ENCODE results near the gene CCDC15.

Gene CCDC15

DNA sequence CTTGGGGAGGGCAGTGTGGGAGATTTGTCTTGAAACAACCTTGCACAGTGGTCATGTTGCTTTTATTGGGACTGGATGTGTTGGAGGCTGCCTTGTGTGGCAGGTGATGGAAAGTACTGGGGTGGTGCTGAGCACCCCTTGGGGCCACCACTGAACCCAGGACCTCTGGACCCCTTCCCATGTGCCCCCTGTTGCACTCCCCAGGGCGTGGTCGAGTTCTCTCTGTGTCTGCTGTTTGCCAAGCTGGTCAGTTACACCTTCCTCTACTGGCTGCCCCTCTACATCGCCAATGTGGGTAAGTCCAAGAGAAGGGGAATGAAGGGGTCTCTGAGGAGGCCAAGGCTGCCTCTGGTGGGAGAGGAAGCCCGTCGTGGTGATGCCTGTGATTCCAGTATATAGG lies 128.0 kb downstream of the CCDC15 start:
- H4K8ac ChIP-seq (ENCODE audit: low read depth, low read length), result no peak overlapping the region
- H3K4ac ChIP-seq (ENCODE audit: low read depth, low read length), result no peak overlapping the region
- H3K79me2 ChIP-seq (ENCODE audit: control insufficient read depth, insufficient read depth, low read length, poor library complexity), result no peaks in the 10 kb centered on the region
- no peaks in the 10 kb centered on the region for H3K36me3 ChIP-seq (ENCODE audit: control insufficient read depth in 1 of 2, insufficient read depth in 2 of 2, low read length in 2 of 2)
- H3K4me2 ChIP-seq (ENCODE audit: low read length), result no peak overlapping the region
- no peak overlapping the region for H2AFZ ChIP-seq (ENCODE audit: insufficient read depth, low read length, poor library complexity)
- H3K23ac ChIP-seq (ENCODE audit: low read length), result no peak overlapping the region
- no peak overlapping the region for H2BK5ac ChIP-seq (ENCODE audit: low read depth, low read length, poor library complexity)
- peaks cover 6 to 8% of the 10 kb centered on the region in 2 experiments for H3K4me1 ChIP-seq (ENCODE audit: control insufficient read depth in 1 of 2, insufficient read depth in 2 of 2, low read length in 2 of 2)
- no peak overlapping the region for H2AK5ac ChIP-seq (ENCODE audit: low read length)
- no peak for DNase-seq
- H3K27ac ChIP-seq (ENCODE audit: low read depth, low read length), result no peak overlapping the region
- H3K18ac ChIP-seq (ENCODE audit: low read length), result no peak overlapping the region
- no peaks in the 10 kb centered on the region for H3K79me1 ChIP-seq (ENCODE audit: low read length)
- H3K27me3 ChIP-seq (ENCODE audit: insufficient read depth, low read length), result no peaks in the 10 kb centered on the region
- H4K91ac ChIP-seq (ENCODE audit: low read depth, low read length), result no peak overlapping the region
- no peak overlapping the region for H4K12ac ChIP-seq (ENCODE audit: low read depth, low read length)
- H3K9ac ChIP-seq (ENCODE audit: low read length), result no peak overlapping the region
- no peak overlapping the region for H3K14ac ChIP-seq (ENCODE audit: low read length)
- no peak overlapping the region for H3K4me3 ChIP-seq (ENCODE audit: low read depth, low read length)
- H2BK120ac ChIP-seq (ENCODE audit: insufficient read depth, low read length, poor library complexity), result no peak overlapping the region
- H2BK12ac ChIP-seq (ENCODE audit: low read length), result no peak overlapping the region
- H3K9me3 ChIP-seq (ENCODE audit: insufficient read depth, low read depth, low read length), result no peaks in the 10 kb centered on the region
- no CpG with 5 or more reads among the region's 5 CpGs for WGBS (ENCODE audit: extremely low coverage, insufficient coverage, insufficient read length)

DNA sequence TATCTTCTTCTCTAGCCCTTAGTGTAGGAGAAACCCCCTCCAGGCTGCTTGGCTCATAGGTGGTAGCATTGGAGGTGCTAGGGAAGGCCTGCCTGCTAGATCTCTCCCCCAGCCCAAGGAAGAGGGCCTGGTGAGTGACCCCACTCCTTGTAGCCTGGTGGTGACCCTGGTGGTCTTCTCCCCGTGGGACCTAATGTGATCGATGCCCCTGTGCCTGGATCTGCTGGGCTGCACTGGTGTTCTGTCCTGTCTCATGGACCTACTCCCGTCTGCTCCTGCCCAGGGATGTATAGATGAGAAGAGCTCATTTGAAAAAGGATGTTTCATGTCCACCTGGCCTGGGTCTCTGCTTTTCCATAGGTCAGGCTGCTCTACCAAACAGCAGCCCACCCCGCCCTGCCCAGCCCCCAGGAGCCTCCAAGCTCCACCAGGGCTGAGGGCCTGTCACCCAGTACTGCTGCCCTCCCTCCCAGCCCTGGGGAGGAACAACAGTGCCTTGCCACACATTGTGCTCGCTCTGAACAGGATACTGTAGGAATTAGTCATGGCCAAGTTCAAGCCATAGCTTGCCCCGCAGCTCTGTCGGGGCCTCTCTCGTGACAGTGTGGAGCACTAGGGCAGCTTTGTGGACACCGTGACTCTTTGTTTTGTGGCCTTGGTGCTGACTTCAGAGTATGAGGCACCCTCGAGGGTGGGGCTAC lies 128.8 kb downstream of the CCDC15 start:
- Histone ChIP-seq H3K27me3 (ENCODE audit: insufficient read depth, low read length) (no peaks in the 10 kb centered on the region), H3K4me2 (ENCODE audit: low read length) (no peak overlapping the region), H2AK5ac (ENCODE audit: low read length) (no peak overlapping the region), H3K36me3 (ENCODE audit: control insufficient read depth in 1 of 2, insufficient read depth in 2 of 2, low read length in 2 of 2) (no peaks in the 10 kb centered on the region), H3K79me1 (ENCODE audit: low read length) (no peaks in the 10 kb centered on the region), H3K79me2 (ENCODE audit: control insufficient read depth, insufficient read depth, low read length, poor library complexity) (no peaks in the 10 kb centered on the region), H3K9me3 (ENCODE audit: insufficient read depth, low read depth, low read length) (no peaks in the 10 kb centered on the region), H4K8ac (ENCODE audit: low read depth, low read length) (no peak overlapping the region), H3K9ac (ENCODE audit: low read length) (no peak overlapping the region), H3K4me1 (ENCODE audit: control insufficient read depth in 1 of 2, insufficient read depth in 2 of 2, low read length in 2 of 2) (peaks cover 6 to 8% of the 10 kb centered on the region in 2 experiments), H2BK120ac (ENCODE audit: insufficient read depth, low read length, poor library complexity) (no peak overlapping the region), H3K4ac (ENCODE audit: low read depth, low read length) (no peak overlapping the region), H3K14ac (ENCODE audit: low read length) (no peak overlapping the region), H4K12ac (ENCODE audit: low read depth, low read length) (no peak overlapping the region), H3K27ac (ENCODE audit: low read depth, low read length) (no peak overlapping the region), H2AFZ (ENCODE audit: insufficient read depth, low read length, poor library complexity) (no peak overlapping the region), H4K91ac (ENCODE audit: low read depth, low read length) (no peak overlapping the region), H3K18ac (ENCODE audit: low read length) (no peak overlapping the region), H3K23ac (ENCODE audit: low read length) (no peak overlapping the region), H2BK5ac (ENCODE audit: low read depth, low read length, poor library complexity) (no peak overlapping the region), H3K4me3 (ENCODE audit: low read depth, low read length) (no peak overlapping the region), H2BK12ac (ENCODE audit: low read length) (no peak overlapping the region)
- no CpG with 5 or more reads among the region's 10 CpGs for WGBS (ENCODE audit: extremely low coverage, insufficient coverage, insufficient read length)
- DNase-seq, result no peak

DNA sequence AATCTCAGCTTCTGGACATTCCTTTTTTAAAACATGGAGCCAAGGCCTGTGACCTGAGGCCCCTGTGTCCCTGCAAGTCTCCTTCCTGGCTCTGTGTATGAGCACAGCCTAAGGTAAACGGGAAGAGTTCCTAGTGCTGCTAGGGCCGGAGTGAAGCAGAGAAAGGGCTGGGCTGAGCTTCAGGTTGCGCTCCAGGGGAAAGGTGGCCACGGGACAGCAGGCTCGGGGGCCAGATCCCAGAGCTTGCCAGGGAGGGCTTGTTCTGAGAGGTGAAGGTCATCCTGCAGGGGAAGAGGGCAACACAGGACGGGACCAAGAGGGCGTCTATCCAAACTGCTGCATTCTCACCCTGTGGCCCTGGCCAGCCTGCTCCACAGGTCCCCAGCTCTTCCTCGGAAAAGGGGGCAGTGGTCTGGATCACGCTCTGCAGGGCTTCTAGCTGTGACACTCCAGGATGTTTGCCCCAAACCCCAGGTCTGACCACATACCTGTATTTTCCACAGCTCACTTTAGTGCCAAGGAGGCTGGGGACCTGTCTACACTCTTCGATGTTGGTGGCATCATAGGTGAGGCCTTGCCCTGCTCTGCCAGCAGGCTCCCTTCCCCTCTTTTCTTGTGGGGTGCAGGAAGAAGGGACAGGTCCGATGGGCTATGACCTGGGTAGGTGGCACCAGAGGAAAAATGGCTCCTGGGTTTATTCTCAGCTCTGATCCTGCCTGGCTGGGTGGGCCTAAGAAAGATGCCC lies 129.5 kb downstream of the CCDC15 start:
- DNase-seq, result no peak
- Histone ChIP-seq H3K9me3 (ENCODE audit: insufficient read depth, low read depth, low read length) (no peaks in the 10 kb centered on the region), H3K36me3 (ENCODE audit: control insufficient read depth in 1 of 2, insufficient read depth in 2 of 2, low read length in 2 of 2) (no peaks in the 10 kb centered on the region), H3K23ac (ENCODE audit: low read length) (no peak overlapping the region), H2BK120ac (ENCODE audit: insufficient read depth, low read length, poor library complexity) (no peak overlapping the region), H3K18ac (ENCODE audit: low read length) (no peak overlapping the region), H3K4me1 (ENCODE audit: control insufficient read depth in 1 of 2, insufficient read depth in 2 of 2, low read length in 2 of 2) (peaks cover 6 to 8% of the 10 kb centered on the region in 2 experiments), H3K79me2 (ENCODE audit: control insufficient read depth, insufficient read depth, low read length, poor library complexity) (no peaks in the 10 kb centered on the region), H2BK12ac (ENCODE audit: low read length) (no peak overlapping the region), H3K4ac (ENCODE audit: low read depth, low read length) (no peak overlapping the region), H4K12ac (ENCODE audit: low read depth, low read length) (no peak overlapping the region), H3K9ac (ENCODE audit: low read length) (no peak overlapping the region), H2AK5ac (ENCODE audit: low read length) (no peak overlapping the region), H3K27me3 (ENCODE audit: insufficient read depth, low read length) (no peaks in the 10 kb centered on the region), H4K91ac (ENCODE audit: low read depth, low read length) (no peak overlapping the region), H3K79me1 (ENCODE audit: low read length) (no peaks in the 10 kb centered on the region), H4K8ac (ENCODE audit: low read depth, low read length) (no peak overlapping the region), H3K27ac (ENCODE audit: low read depth, low read length) (no peak overlapping the region), H3K14ac (ENCODE audit: low read length) (no peak overlapping the region), H2AFZ (ENCODE audit: insufficient read depth, low read length, poor library complexity) (no peak overlapping the region), H3K4me3 (ENCODE audit: low read depth, low read length) (no peak overlapping the region), H3K4me2 (ENCODE audit: low read length) (no peak overlapping the region), H2BK5ac (ENCODE audit: low read depth, low read length, poor library complexity) (no peak overlapping the region)
- WGBS (ENCODE audit: extremely low coverage, insufficient coverage, insufficient read length), result no CpG with 5 or more reads among the region's 11 CpGs

DNA sequence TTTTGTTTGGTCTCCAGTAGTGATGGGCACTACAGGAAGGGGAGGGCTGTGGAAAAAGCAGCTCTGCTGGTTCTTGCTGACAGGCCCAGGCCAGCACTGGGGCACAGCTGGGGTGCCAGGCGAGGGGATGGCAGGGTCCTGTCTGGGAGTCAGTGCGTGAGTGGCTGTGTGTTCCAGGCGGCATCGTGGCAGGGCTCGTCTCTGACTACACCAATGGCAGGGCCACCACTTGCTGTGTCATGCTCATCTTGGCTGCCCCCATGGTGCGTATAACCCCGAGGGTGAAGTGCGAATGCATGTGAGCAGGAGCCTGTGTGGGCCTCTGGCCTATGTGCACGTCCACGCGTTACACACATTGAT lies 130.0 kb downstream of the CCDC15 start:
- no CpG with 5 or more reads among the region's 11 CpGs for WGBS (ENCODE audit: extremely low coverage, insufficient coverage, insufficient read length)

More for the DNA sequence above, 130.0 kb downstream of the CCDC15 start:
- H2AFZ ChIP-seq (ENCODE audit: insufficient read depth, low read length, poor library complexity), result no peak overlapping the region
- no peak overlapping the region for H4K91ac ChIP-seq (ENCODE audit: low read depth, low read length)
- H3K79me1 ChIP-seq (ENCODE audit: low read length), result no peaks in the 10 kb centered on the region
- DNase-seq, result no peak
- no peak overlapping the region for H2BK12ac ChIP-seq (ENCODE audit: low read length)
- H2BK5ac ChIP-seq (ENCODE audit: low read depth, low read length, poor library complexity), result no peak overlapping the region
- no peak overlapping the region for H4K12ac ChIP-seq (ENCODE audit: low read depth, low read length)
- no peak overlapping the region for H3K4me2 ChIP-seq (ENCODE audit: low read length)
- no peaks in the 10 kb centered on the region for H3K79me2 ChIP-seq (ENCODE audit: control insufficient read depth, insufficient read depth, low read length, poor library complexity)
- H3K36me3 ChIP-seq (ENCODE audit: control insufficient read depth in 1 of 2, insufficient read depth in 2 of 2, low read length in 2 of 2), result no peaks in the 10 kb centered on the region
- H2BK120ac ChIP-seq (ENCODE audit: insufficient read depth, low read length, poor library complexity), result no peak overlapping the region
- H3K27ac ChIP-seq (ENCODE audit: low read depth, low read length), result no peak overlapping the region
- H3K18ac ChIP-seq (ENCODE audit: low read length), result no peak overlapping the region
- H3K23ac ChIP-seq (ENCODE audit: low read length), result no peak overlapping the region
- H4K8ac ChIP-seq (ENCODE audit: low read depth, low read length), result no peak overlapping the region
- no peak overlapping the region for H3K4me3 ChIP-seq (ENCODE audit: low read depth, low read length)
- H3K9me3 ChIP-seq (ENCODE audit: insufficient read depth, low read depth, low read length), result no peaks in the 10 kb centered on the region
- H3K9ac ChIP-seq (ENCODE audit: low read length), result no peak overlapping the region
- peaks cover 4 to 6% of the 10 kb centered on the region in 2 experiments for H3K4me1 ChIP-seq (ENCODE audit: control insufficient read depth in 1 of 2, insufficient read depth in 2 of 2, low read length in 2 of 2)
- H3K27me3 ChIP-seq (ENCODE audit: insufficient read depth, low read length), result no peaks in the 10 kb centered on the region
- no peak overlapping the region for H2AK5ac ChIP-seq (ENCODE audit: low read length)
- no peak overlapping the region for H3K14ac ChIP-seq (ENCODE audit: low read length)
- no peak overlapping the region for H3K4ac ChIP-seq (ENCODE audit: low read depth, low read length)
